Smooth muscle cell (in vitro differentiated cells): Measurements from ENCODE around the gene GTPBP4. TPM values are rescaled to one million over a fixed set of nuclear protein-coding genes. Genes with fewer than 3 reads are reported as not detected.

ENCODE experiments used
- DNase-seq: peaks from one replicate; lab custom pipeline; 2025; ENCODE audit not compliant: unreplicated experiment; lab: John Stamatoyannopoulos, UW
- H2AFZ ChIP-seq: fragments of 200-600 bp; sonication (generic); 2 replicates; pipeline ENCODE4 v1.6.0; 2016; ENCODE audit warnings: antibody characterized with exemption, low read depth, mild to moderate bottlenecking
- H3F3A ChIP-seq: fragments of 200-600 bp; sonication (generic); 2 replicates; pipeline ENCODE4 v1.6.0; 2017; ENCODE audit warnings: antibody characterized with exemption, low read depth
- H3K27ac ChIP-seq: fragments of 200-600 bp; sonication (generic); 2 replicates; pipeline ENCODE4 v1.5.1; 2016; ENCODE audit warnings: low read depth, mild to moderate bottlenecking
- H3K27me3 ChIP-seq: fragments of 200-600 bp; sonication (generic); 2 replicates; pipeline ENCODE4 v1.6.1; 2016; ENCODE audit warnings: low read depth, mild to moderate bottlenecking
- H3K36me3 ChIP-seq: fragments of 200-600 bp; sonication (generic); 2 replicates; pipeline ENCODE4 v1.5.1; 2016; ENCODE audit warnings: low read depth
- H3K4me1 ChIP-seq: fragments of 200-600 bp; sonication (generic); 2 replicates; pipeline ENCODE4 v1.5.1; 2016; ENCODE audit warnings: low read depth
- H3K4me2 ChIP-seq: fragments of 200-600 bp; sonication (generic); 2 replicates; pipeline ENCODE4 v1.6.0; 2016; ENCODE audit warnings: mild to moderate bottlenecking
- H3K4me3 ChIP-seq: fragments of 200-600 bp; sonication (generic); 2 replicates; pipeline ENCODE4 v1.5.1; 2016; ENCODE audit warnings: mild to moderate bottlenecking
- H3K79me2 ChIP-seq: fragments of 200-600 bp; sonication (generic); 2 replicates; pipeline ENCODE4 v1.6.0; 2016; ENCODE audit warnings: low read depth, mild to moderate bottlenecking
- H3K9ac ChIP-seq: fragments of 200-600 bp; sonication (generic); 2 replicates; pipeline ENCODE4 v1.6.0; 2016; ENCODE audit warnings: low read depth
- H3K9me3 ChIP-seq: fragments of 200-600 bp; sonication (generic); replicated peaks from 2 replicates; pipeline ENCODE4 v1.5.1; 2016; ENCODE audit warnings: low read depth
- H4K20me1 ChIP-seq: fragments of 200-600 bp; sonication (generic); 2 replicates; pipeline ENCODE4 v1.6.0; 2016; ENCODE audit warnings: low read depth
- CTCF ChIP-seq: fragments of 200-600 bp; sonication (generic); IDR thresholded peaks from 2 replicates; pipeline ENCODE4 v1.5.1; 2017; ENCODE audit warnings: borderline replicate concordance, mild to moderate bottlenecking, antibody characterized with exemption; ENCODE audit not compliant: insufficient read depth, poor library complexity, severe bottlenecking
- WGBS: methylation state at CpG from one replicate; pipeline ENCODE4 v1.1.7; 2016; ENCODE audit warnings: low lambda C conversion rate; 5-methylcytosine and 5-hydroxymethylcytosine counted together
- polyA plus RNA-seq: library from polyadenylated mRNA; unstranded; fragments of >200 nt; fragmentation: Nextera tagmentation; extraction: Ambion mirVana; gene quantifications from 2 replicates; pipeline ENCODE4 v1.2.1, GENCODE V29; 2016
- total RNA-seq: library from RNA; depleted of rRNA; stranded (reverse); fragments of >200 nt; gene quantifications from 2 replicates; pipeline ENCODE4 v1.2.3, GENCODE V29; 2014

GTPBP4 gene
- total and polyA plus RNA-seq, 2 experiments from 2014 or later = 42.5 to 52.1 TPM

DNA sequence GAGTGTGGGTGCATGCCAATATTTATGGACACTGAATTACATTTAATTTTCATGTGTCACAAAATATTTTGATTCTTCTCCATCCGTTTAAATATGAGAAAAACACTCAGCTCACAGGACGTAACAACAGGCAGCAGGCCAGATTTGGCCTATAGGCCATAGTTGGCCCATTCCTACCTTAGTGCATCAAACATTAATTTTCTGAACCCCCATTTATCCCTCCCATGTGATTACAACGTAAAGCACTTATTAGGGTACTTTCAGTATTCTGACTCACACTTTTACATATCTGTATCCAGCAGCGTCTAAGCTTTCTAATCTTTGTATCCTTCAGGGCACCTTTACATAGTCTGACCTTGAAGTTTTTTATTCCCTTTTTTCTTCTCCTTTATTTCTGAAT lies 56.7 kb downstream of the GTPBP4 start:
- Histone ChIP-seq H3K27me3 (no peaks in the 10 kb centered on the region), H3K4me2 (peak overlapping the region; percentile 76), H3K9me3 (no peaks in the 10 kb centered on the region), H2AFZ (no peak overlapping the region), H3K36me3 (peaks cover 25% of the 10 kb centered on the region), H3K27ac (peak overlapping the region; percentile 55), H3K4me1 (peaks cover 3% of the 10 kb centered on the region), H3K9ac (no peak overlapping the region), H3K4me3 (peak overlapping the region; percentile 25), H3F3A (peaks cover 42% of the 10 kb centered on the region), H4K20me1 (peaks cover 76% of the 10 kb centered on the region), H3K79me2 (peaks cover 45% of the 10 kb centered on the region)
- DNase-seq = no peak
- 81% methylated on average over 4 of the region's 4 CpGs for WGBS
- no peak for TF ChIP-seq CTCF

DNA sequence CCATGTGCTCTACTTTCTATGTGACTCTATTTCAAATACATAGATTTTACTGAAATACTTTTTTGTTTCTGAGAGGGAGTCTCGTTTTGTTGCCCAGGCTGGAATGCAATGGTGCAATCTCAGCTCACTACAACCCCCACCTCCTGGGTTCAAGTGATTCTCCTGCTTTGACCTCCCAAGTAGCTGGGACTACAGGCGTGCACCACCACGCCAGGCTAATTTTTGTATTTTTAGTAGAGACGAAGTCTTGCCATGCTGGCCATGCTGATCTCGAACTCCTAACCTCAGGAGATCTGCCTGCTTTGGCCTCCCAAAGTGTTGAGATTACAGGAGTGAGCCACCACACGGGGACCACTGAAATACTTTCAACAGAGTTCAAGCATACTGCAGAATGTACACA lies 57.2 kb downstream of the GTPBP4 start:
- Histone ChIP-seq H3K36me3 (peaks cover 25% of the 10 kb centered on the region), H3K79me2 (peaks cover 50% of the 10 kb centered on the region), H2AFZ (no peak overlapping the region), H3K4me1 (peaks cover 4% of the 10 kb centered on the region), H4K20me1 (peaks cover 73% of the 10 kb centered on the region), H3K27ac (peak overlapping the region; percentile 55), H3K27me3 (no peaks in the 10 kb centered on the region), H3K4me3 (peak overlapping the region; percentile 25), H3K9ac (no peak overlapping the region), H3K9me3 (no peaks in the 10 kb centered on the region), H3K4me2 (peak overlapping the region; percentile 76), H3F3A (peaks cover 42% of the 10 kb centered on the region)
- TF ChIP-seq CTCF = no peak
- DNase-seq = no peak
- 81% methylated on average over 6 of the region's 6 CpGs for WGBS

- H3F3A ChIP-seq = peaks cover 36% of the 10 kb centered on the region
- H3K79me2 ChIP-seq = peaks cover 75% of the 10 kb centered on the region
- DNase-seq = no peak
- peak overlapping the region; percentile 94 for H3K9ac ChIP-seq
- H2AFZ ChIP-seq = no peak overlapping the region
- peak overlapping the region; percentile 99 for H3K27ac ChIP-seq
- H4K20me1 ChIP-seq = peaks cover 67% of the 10 kb centered on the region
- peak overlapping the region; percentile 82 for H3K4me3 ChIP-seq
- H3K9me3 ChIP-seq = no peaks in the 10 kb centered on the region
- peaks cover 14% of the 10 kb centered on the region for H3K4me1 ChIP-seq
- no peak for TF ChIP-seq CTCF
- no peaks in the 10 kb centered on the region for H3K27me3 ChIP-seq
- peaks cover 4% of the 10 kb centered on the region for H3K36me3 ChIP-seq
- WGBS = 2% methylated on average over 15 of the region's 15 CpGs
- H3K4me2 ChIP-seq = peak overlapping the region; percentile 92
Observed at GRCh38 chr10:1047937-1048336, 59.7 kb downstream of the GTPBP4 start.

GRCh38 chr10:1048349-1048731 lies 60.1 kb downstream of the GTPBP4 start:
- H4K20me1 ChIP-seq = peaks cover 67% of the 10 kb centered on the region
- no peaks in the 10 kb centered on the region for H3K36me3 ChIP-seq
- 2% methylated on average over 33 of the region's 37 CpGs for WGBS
- no peak overlapping the region for H2AFZ ChIP-seq
- no peaks in the 10 kb centered on the region for H3K27me3 ChIP-seq
- H3K27ac ChIP-seq = peak overlapping the region; percentile 99
- peak overlapping the region; percentile 82 for H3K4me3 ChIP-seq
- H3K4me1 ChIP-seq = peaks cover 14% of the 10 kb centered on the region
- peaks cover 76% of the 10 kb centered on the region for H3K79me2 ChIP-seq
- H3K9me3 ChIP-seq = no peaks in the 10 kb centered on the region
- peak overlapping the region; percentile 94 for H3K9ac ChIP-seq
- H3F3A ChIP-seq = peaks cover 32% of the 10 kb centered on the region
- TF ChIP-seq CTCF = no peak
- no peak for DNase-seq
- H3K4me2 ChIP-seq = peak overlapping the region; percentile 92
